ENCODE results near the gene IGSF3.

Gene IGSF3

GRCh38 chr1:116532671-116533428, 134.7 kb downstream of the IGSF3 start:
- H3K9me3 ChIP-seq (ENCODE audit: control insufficient read depth, low read length) = no peaks in the 10 kb centered on the region
- H3K9ac ChIP-seq = no peak overlapping the region
- H3K4me2 ChIP-seq (ENCODE audit: low read length) = no peak overlapping the region
- no peaks in the 10 kb centered on the region for H3K4me1 ChIP-seq
- no peak overlapping the region for H2AFZ ChIP-seq
- H3K36me3 ChIP-seq (ENCODE audit: control insufficient read depth, insufficient read depth, low read length) = no peaks in the 10 kb centered on the region
- no peak for TF ChIP-seq CTCF (IDR thresholded peaks at IDR 0.05)
- no peak overlapping the region for H3K27ac ChIP-seq
- H3K4me3 ChIP-seq (ENCODE audit: low read depth, low read length) = no peak overlapping the region
- no peaks in the 10 kb centered on the region for H3K27me3 ChIP-seq (ENCODE audit: control insufficient read depth, insufficient read depth, low read length)
- no peaks in the 10 kb centered on the region for H3K79me2 ChIP-seq

GRCh38 chr1:116531917-116532316, 135.6 kb downstream of the IGSF3 start:
- no peak overlapping the region for H3K9ac ChIP-seq
- H3K27me3 ChIP-seq (ENCODE audit: control insufficient read depth, insufficient read depth, low read length) = no peaks in the 10 kb centered on the region
- no peak overlapping the region for H3K27ac ChIP-seq
- no peaks in the 10 kb centered on the region for H3K4me1 ChIP-seq
- H3K9me3 ChIP-seq (ENCODE audit: control insufficient read depth, low read length) = no peaks in the 10 kb centered on the region
- no peak for TF ChIP-seq CTCF (IDR thresholded peaks at IDR 0.05)
- no peak overlapping the region for H3K4me3 ChIP-seq (ENCODE audit: low read depth, low read length)
- no peaks in the 10 kb centered on the region for H3K36me3 ChIP-seq (ENCODE audit: control insufficient read depth, insufficient read depth, low read length)
- no peak overlapping the region for H2AFZ ChIP-seq
- no peak overlapping the region for H3K4me2 ChIP-seq (ENCODE audit: low read length)
- H3K79me2 ChIP-seq = no peaks in the 10 kb centered on the region

- H3K27me3 ChIP-seq (ENCODE audit: control insufficient read depth, insufficient read depth, low read length) = no peaks in the 10 kb centered on the region
Measured at GRCh38 chr1:116529681-116530080, 137.9 kb downstream of the IGSF3 start.

GRCh38 chr1:116529199-116529631, 138.3 kb downstream of the IGSF3 start:
- Histone ChIP-seq H3K9ac (no peak overlapping the region), H3K27ac (no peak overlapping the region), H3K4me3 (ENCODE audit: low read depth, low read length) (no peak overlapping the region), H3K4me2 (ENCODE audit: low read length) (no peak overlapping the region), H2AFZ (no peak overlapping the region), H3K9me3 (ENCODE audit: control insufficient read depth, low read length) (no peaks in the 10 kb centered on the region), H3K4me1 (no peaks in the 10 kb centered on the region), H3K27me3 (ENCODE audit: control insufficient read depth, insufficient read depth, low read length) (no peaks in the 10 kb centered on the region), H3K36me3 (ENCODE audit: control insufficient read depth, insufficient read depth, low read length) (no peaks in the 10 kb centered on the region), H3K79me2 (no peaks in the 10 kb centered on the region)
- no peak for TF ChIP-seq CTCF (IDR thresholded peaks at IDR 0.05)

More at GRCh38 chr1:116529681-116530080, 137.9 kb downstream of the IGSF3 start:
- Histone ChIP-seq H3K4me1 (no peaks in the 10 kb centered on the region), H3K9ac (no peak overlapping the region), H3K79me2 (no peaks in the 10 kb centered on the region), H3K36me3 (ENCODE audit: control insufficient read depth, insufficient read depth, low read length) (no peaks in the 10 kb centered on the region), H3K4me2 (ENCODE audit: low read length) (no peak overlapping the region), H2AFZ (no peak overlapping the region), H3K27ac (no peak overlapping the region), H3K9me3 (ENCODE audit: control insufficient read depth, low read length) (no peaks in the 10 kb centered on the region), H3K4me3 (ENCODE audit: low read depth, low read length) (no peak overlapping the region)
- no peak for TF ChIP-seq CTCF (IDR thresholded peaks at IDR 0.05)
